ENCODE data around the gene TMED1. TPM values are rescaled to one million over a fixed set of nuclear protein-coding genes. Genes with fewer than 3 reads are reported as not detected.
A peak's percentile ranks its signal among the peaks of the same experiment; 100 is the strongest.

Gene TMED1
- total RNA-seq, 6 donors from 2014 or later, result 11.3 to 40.7 (median 25.1) TPM

DNA sequence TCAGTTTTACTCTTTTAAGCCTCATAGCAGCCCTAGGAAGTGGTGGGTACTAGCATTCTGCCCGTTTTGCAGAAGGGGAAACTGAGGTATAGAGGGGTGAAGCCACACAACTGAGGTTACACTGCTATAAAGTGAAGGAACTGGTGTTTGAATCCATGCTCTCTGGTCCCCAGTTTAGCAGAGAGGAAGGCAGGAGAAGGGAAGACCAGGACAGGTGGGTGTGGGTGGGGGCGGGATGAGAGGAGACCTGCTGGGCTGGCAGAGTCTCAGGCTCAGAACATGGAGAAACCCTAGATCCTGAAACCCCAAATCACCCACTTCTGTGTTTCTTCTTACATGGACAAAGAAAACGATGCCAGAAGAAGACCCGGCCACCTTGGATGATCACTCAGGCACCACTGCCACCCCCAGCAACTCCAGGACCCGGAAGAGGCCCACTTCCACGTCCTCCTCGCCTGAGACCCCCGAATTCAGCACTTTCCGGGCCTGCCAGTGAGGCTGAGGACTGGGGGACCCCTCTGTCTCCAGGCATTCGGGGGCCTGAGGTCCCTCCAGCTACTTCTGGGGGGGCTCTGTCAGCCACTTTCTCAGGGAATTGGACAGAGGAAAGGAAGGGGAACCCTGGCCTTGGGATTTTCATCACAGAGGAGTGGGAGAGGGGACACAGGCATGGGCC is 33.0 kb upstream of the TMED1 start:
- no peaks in the 10 kb centered on the region for H3K9me3 ChIP-seq
- H3K4me3 ChIP-seq, result no peak overlapping the region
- H3K27ac ChIP-seq, result no peak overlapping the region
- DNase-seq (no peak), ATAC-seq (ENCODE audit: low FRiP score in 2 of 2) (no peak)
- H3K4me1 ChIP-seq, result peaks cover 18 to 31% (median 21%) of the 10 kb centered on the region in 4 donors
- 90 to 94% methylated on average over 5 to 10 of the region's 10 CpGs for WGBS, 2 donors
- no peak for TF ChIP-seq POLR2A (IDR thresholded peaks at IDR 0.05)
- TF ChIP-seq POLR2AphosphoS5 (IDR thresholded peaks at IDR 0.05), result no peak
- no peak for TF ChIP-seq EP300 (IDR thresholded peaks at IDR 0.05)
- TF ChIP-seq, protein P1, sequence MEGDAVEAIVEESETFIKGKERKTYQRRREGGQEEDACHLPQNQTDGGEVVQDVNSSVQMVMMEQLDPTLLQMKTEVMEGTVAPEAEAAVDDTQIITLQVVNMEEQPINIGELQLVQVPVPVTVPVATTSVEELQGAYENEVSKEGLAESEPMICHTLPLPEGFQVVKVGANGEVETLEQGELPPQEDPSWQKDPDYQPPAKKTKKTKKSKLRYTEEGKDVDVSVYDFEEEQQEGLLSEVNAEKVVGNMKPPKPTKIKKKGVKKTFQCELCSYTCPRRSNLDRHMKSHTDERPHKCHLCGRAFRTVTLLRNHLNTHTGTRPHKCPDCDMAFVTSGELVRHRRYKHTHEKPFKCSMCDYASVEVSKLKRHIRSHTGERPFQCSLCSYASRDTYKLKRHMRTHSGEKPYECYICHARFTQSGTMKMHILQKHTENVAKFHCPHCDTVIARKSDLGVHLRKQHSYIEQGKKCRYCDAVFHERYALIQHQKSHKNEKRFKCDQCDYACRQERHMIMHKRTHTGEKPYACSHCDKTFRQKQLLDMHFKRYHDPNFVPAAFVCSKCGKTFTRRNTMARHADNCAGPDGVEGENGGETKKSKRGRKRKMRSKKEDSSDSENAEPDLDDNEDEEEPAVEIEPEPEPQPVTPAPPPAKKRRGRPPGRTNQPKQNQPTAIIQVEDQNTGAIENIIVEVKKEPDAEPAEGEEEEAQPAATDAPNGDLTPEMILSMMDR (IDR thresholded peaks at IDR 0.05), result no peak
- H3K36me3 ChIP-seq, result no peaks in the 10 kb centered on the region
- no peaks in the 10 kb centered on the region for H3K27me3 ChIP-seq

DNA sequence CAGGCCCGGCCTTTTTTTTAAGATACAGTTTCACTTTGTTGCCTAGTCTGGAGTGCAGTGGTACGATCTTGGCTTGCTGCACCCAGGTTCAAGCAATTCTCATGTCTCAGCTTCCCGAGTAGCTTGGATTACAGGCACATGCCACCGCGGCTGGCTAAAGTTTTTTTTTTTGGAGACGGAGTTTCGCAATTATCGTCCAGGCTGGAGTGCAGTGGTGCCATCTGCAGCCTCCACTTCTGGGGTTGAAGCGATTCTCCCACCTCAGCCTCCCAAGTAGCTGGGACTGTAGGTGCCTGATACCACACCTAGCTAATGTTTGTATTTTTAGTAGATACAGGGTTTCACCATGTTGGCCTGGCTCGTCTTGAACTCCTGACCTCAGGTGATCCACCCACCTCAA is 30.5 kb upstream of the TMED1 start:
- Histone ChIP-seq H3K4me3 (no peak overlapping the region), H3K27me3 (no peaks in the 10 kb centered on the region), H3K27ac (no peak overlapping the region), H3K4me1 (peaks cover 9 to 20% (median 16%) of the 10 kb centered on the region in 4 donors), H3K36me3 (no peaks in the 10 kb centered on the region), H3K9me3 (no peaks in the 10 kb centered on the region)
- WGBS, 2 donors, result 75 to 76% methylated on average over 10 of the region's 10 CpGs
- ATAC-seq (ENCODE audit: low FRiP score in 2 of 2) (no peak), DNase-seq (no peak)
- TF ChIP-seq EP300 (IDR thresholded peaks at IDR 0.05) (no peak), POLR2A (IDR thresholded peaks at IDR 0.05) (no peak), POLR2AphosphoS5 (IDR thresholded peaks at IDR 0.05) (no peak)
- TF ChIP-seq, protein P1 (IDR thresholded peaks at IDR 0.05), result no peak

DNA sequence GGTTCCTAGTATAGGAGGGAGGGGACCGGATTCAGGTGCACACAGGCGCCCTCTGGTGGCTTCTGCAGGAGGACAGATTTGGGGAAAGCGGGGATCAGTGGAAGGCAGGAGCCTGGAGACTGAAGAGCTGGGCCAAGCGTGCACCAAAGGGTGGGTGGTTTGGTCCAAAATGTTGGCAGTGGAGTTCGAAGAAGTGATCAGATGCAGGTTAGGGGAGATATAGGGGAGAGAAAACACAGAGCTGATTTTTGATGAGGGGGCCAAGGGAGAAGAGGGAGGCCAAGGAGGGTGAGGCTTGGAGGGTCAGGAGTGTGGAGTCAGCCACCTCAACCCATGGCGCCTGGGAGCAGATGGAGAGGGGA is 28.5 kb upstream of the TMED1 start:
- no peaks in the 10 kb centered on the region for H3K27me3 ChIP-seq
- ATAC-seq (ENCODE audit: low FRiP score in 2 of 2), result peak; percentile 87 to 94
- peak in 1 of 2 donors; percentile 89 for DNase-seq
- H3K4me3 ChIP-seq, result no peak overlapping the region
- WGBS, 2 donors, result 11 to 14% methylated on average over 6 of the region's 6 CpGs
- TF ChIP-seq EP300 (IDR thresholded peaks at IDR 0.05), result no peak
- no peak for TF ChIP-seq POLR2A (IDR thresholded peaks at IDR 0.05)
- TF ChIP-seq, protein P1 (IDR thresholded peaks at IDR 0.05), result peak; percentile 77 to 88 (median 82)
- peak in 1 of 2 donors; percentile 4 for TF ChIP-seq POLR2AphosphoS5 (IDR thresholded peaks at IDR 0.05)
- H3K4me1 ChIP-seq, result peaks cover 9 to 13% (median 12%) of the 10 kb centered on the region in 4 donors
- H3K9me3 ChIP-seq, result no peaks in the 10 kb centered on the region
- H3K27ac ChIP-seq, result peak overlapping the region in 3 of 4 donors; percentile 53 to 74 (median 72)
- no peaks in the 10 kb centered on the region for H3K36me3 ChIP-seq

DNA sequence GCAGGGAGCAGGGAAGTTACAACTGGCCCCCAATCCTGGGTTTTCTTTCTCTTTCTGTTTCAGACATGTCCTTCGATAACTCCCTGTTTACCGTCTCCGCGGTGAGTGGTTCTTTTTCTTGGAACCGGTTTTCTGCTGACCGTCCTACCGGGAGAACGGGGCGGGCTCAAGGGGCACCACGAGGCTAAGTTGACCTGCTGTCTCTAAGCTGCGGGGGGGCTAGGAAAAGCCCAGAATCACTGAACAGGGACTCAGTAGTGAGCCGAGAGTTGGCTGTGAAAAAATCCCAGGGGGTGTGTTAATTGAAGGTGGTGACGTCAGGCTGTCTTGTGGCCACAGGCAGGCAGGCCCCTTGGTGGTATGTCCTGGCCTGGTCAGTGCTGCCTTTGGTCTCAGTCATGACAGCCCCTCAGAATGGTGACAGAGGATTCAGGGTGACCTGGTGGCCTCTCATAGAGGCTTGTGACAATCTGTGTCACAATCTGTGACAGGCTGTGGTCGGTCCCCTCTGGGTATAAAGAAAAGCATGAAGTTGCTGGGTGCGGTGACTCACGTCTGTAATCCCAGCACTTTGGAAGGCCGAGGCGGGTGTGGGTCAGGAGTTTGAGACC is 27.2 kb upstream of the TMED1 start:
- H3K4me3 ChIP-seq, result peak overlapping the region in 2 of 4 donors; percentile 19 to 29
- DNase-seq (peak in 1 of 2 donors; percentile 93), ATAC-seq (ENCODE audit: low FRiP score in 2 of 2) (peak; percentile 34 to 78)
- H3K27me3 ChIP-seq, result no peaks in the 10 kb centered on the region
- H3K36me3 ChIP-seq, result no peaks in the 10 kb centered on the region
- H3K27ac ChIP-seq, result peak overlapping the region; percentile 53 to 74 (median 63)
- TF ChIP-seq, protein P1 (IDR thresholded peaks at IDR 0.05), result no peak
- TF ChIP-seq POLR2AphosphoS5 (IDR thresholded peaks at IDR 0.05), result no peak
- no peak for TF ChIP-seq EP300 (IDR thresholded peaks at IDR 0.05)
- no peaks in the 10 kb centered on the region for H3K9me3 ChIP-seq
- 58 to 71% methylated on average over 17 to 18 of the region's 18 CpGs for WGBS, 2 donors
- H3K4me1 ChIP-seq, result peaks cover 9 to 13% (median 12%) of the 10 kb centered on the region in 4 donors

All from upper lobe of left lung (tissue), 6 donors.